Stimulated activated CD4-positive, alpha-beta T cell treated with anti-CD3 and anti-CD28 coated beads, Interleukin-1b, Interleukin-23, amount 100 ng/mL, for 4 hours (primary cell): ENCODE measurements around the gene CIZ1.
"Not testable (repeated sequence)": the region's sequence is repeated elsewhere in the genome, so short reads cannot be mapped to it uniquely, and the experiment has no call there.

Experiments used
- DNase-seq, 2 donors: peaks; one replicate each; pipeline ENCODE4 v3.0.0-alpha.2; 2020; ENCODE audit warnings: low read depth in 2 of 2

CIZ1 gene

GRCh38 chr9:128191406-128192046 lies at the start of gene CIZ1:
Gene CIZ1, minus strand, starts transcription at chr9:128191572. Its CDS starts 715 bp downstream, at chr9:128190857.
- peak; percentile 63 to 72 for DNase-seq

- DNase-seq: no peak
Measured at GRCh38 chr9:128233817-128234406, 42.5 kb upstream of the CIZ1 start.

GRCh38 chr9:128232528-128233428 lies 41.4 kb upstream of the CIZ1 start:
- no peak for DNase-seq

- no peak for DNase-seq
Measured at GRCh38 chr9:128231638-128232527, 40.5 kb upstream of the CIZ1 start.

- DNase-seq: not testable (repeated sequence)
Measured at GRCh38 chr9:128230897-128231296, 39.5 kb upstream of the CIZ1 start.

- DNase-seq: no peak
Measured at GRCh38 chr9:128226412-128226801, 35.0 kb upstream of the CIZ1 start.

GRCh38 chr9:128225770-128226411 lies 34.5 kb upstream of the CIZ1 start:
- DNase-seq: no peak

- no peak for DNase-seq
Measured at GRCh38 chr9:128224877-128225276, 33.5 kb upstream of the CIZ1 start.

GRCh38 chr9:128222880-128223670 lies 31.7 kb upstream of the CIZ1 start:
- no peak for DNase-seq

GRCh38 chr9:128222026-128222425 lies 30.7 kb upstream of the CIZ1 start:
- DNase-seq: no peak

GRCh38 chr9:128219831-128220230 lies 28.5 kb upstream of the CIZ1 start:
- DNase-seq: no peak

GRCh38 chr9:128218518-128219389 lies 27.4 kb upstream of the CIZ1 start:
- DNase-seq: peak; percentile 87 to 91

- no peak for DNase-seq
Measured at GRCh38 chr9:128218172-128218517, 26.8 kb upstream of the CIZ1 start.

- DNase-seq: no peak
Measured at GRCh38 chr9:128216781-128217553, 25.6 kb upstream of the CIZ1 start.

GRCh38 chr9:128215491-128216409 lies 24.4 kb upstream of the CIZ1 start:
- DNase-seq: no peak

- DNase-seq: no peak
Measured at GRCh38 chr9:128214571-128215490, 23.5 kb upstream of the CIZ1 start.
